Neuronal stem cell (in vitro differentiated cells): Measurements from ENCODE around the gene GRAP.

Experiments used
- DNase-seq: peaks from one replicate; pipeline ENCODE4 v3.0.0-alpha.2; 2013; ENCODE audit warnings: low spot score
- H2AFZ ChIP-seq: one replicate; pipeline ENCODE4 v1.6.1; 2013; ENCODE audit warnings: mild to moderate bottlenecking, low read length, inconsistent platforms
- H2AK5ac ChIP-seq: 2 replicates; pipeline ENCODE4 v1.6.1; 2013; ENCODE audit warnings: low read depth, mild to moderate bottlenecking, inconsistent platforms, low read length, moderate library complexity, mixed read lengths
- H2BK120ac ChIP-seq: 2 replicates; pipeline ENCODE4 v1.6.1; 2013; ENCODE audit warnings: low read depth, mild to moderate bottlenecking, inconsistent platforms, low read length, moderate library complexity, mixed read lengths
- H2BK12ac ChIP-seq: one replicate; pipeline ENCODE4 v1.6.1; 2013; ENCODE audit warnings: low read length, inconsistent platforms
- H2BK15ac ChIP-seq: 2 replicates; pipeline ENCODE4 v1.6.1; 2013; ENCODE audit warnings: mild to moderate bottlenecking, low read length, inconsistent platforms, mixed read lengths
- H2BK5ac ChIP-seq: one replicate; pipeline ENCODE4 v1.6.1; 2013; ENCODE audit warnings: inconsistent platforms, mild to moderate bottlenecking, low read length, moderate library complexity
- H3K14ac ChIP-seq: one replicate; pipeline ENCODE4 v1.6.1; 2013; ENCODE audit warnings: low read length, inconsistent platforms
- H3K18ac ChIP-seq: 2 replicates; pipeline ENCODE4 v1.6.1; 2013; ENCODE audit warnings: low read length, inconsistent platforms
- H3K23ac ChIP-seq: 2 replicates; pipeline ENCODE4 v1.6.1; 2013; ENCODE audit warnings: low read depth, mild to moderate bottlenecking, mixed read lengths, low read length, inconsistent platforms; ENCODE audit not compliant: poor library complexity
- H3K27ac ChIP-seq: replicated peaks from 3 replicates; pipeline ENCODE4 v1.5.1; 2013; ENCODE audit warnings: low read length, inconsistent platforms
- H3K27me3 ChIP-seq, 3 experiments: 2 replicates each; pipeline ENCODE4 v1.6.1; 2013; ENCODE audit warnings: low read length in 3 of 3, mild to moderate bottlenecking in 2 of 3, inconsistent platforms in 1 of 3, low read depth in 1 of 3, mixed read lengths in 1 of 3, moderate library complexity in 1 of 3; ENCODE audit not compliant: control insufficient read depth in 3 of 3, insufficient read depth in 3 of 3
- H3K36me3 ChIP-seq, 2 donors: replicated peaks in 1 of 2; 2 replicates each; pipeline ENCODE4 v1.6.1; 2013; ENCODE audit warnings: low read length in 2 of 2; ENCODE audit not compliant: control insufficient read depth in 2 of 2, insufficient read depth in 2 of 2
- H3K4ac ChIP-seq: 2 replicates; pipeline ENCODE4 v1.6.1; 2013; ENCODE audit warnings: inconsistent platforms, mild to moderate bottlenecking, low read length, moderate library complexity
- H3K4me1 ChIP-seq, 2 donors: 1 replicate in 1 of 2; 2 replicates in 1 of 2; pipeline ENCODE4 v1.6.1; 2013; ENCODE audit warnings: low read length in 2 of 2, low read depth in 1 of 2; ENCODE audit not compliant: control insufficient read depth in 2 of 2, insufficient read depth in 1 of 2
- H3K4me2 ChIP-seq: one replicate; pipeline ENCODE4 v1.6.1; 2013; ENCODE audit warnings: mild to moderate bottlenecking, low read length, inconsistent platforms; ENCODE audit not compliant: insufficient read depth, poor library complexity, severe bottlenecking
- H3K4me3 ChIP-seq, 2 donors: 2 replicates each; pipeline ENCODE4 v1.5.1; 2013; ENCODE audit warnings: low read length in 2 of 2, mild to moderate bottlenecking in 2 of 2, inconsistent platforms in 1 of 2, moderate library complexity in 1 of 2
- H3K79me1 ChIP-seq: one replicate; pipeline ENCODE4 v1.6.1; 2013; ENCODE audit warnings: low read depth, mild to moderate bottlenecking, inconsistent platforms, low read length, moderate library complexity
- H3K9ac ChIP-seq: one replicate; pipeline ENCODE4 v1.6.1; 2013; ENCODE audit warnings: mild to moderate bottlenecking, low read depth, low read length, inconsistent platforms; ENCODE audit not compliant: poor library complexity
- H3K9me3 ChIP-seq, 2 donors: replicated peaks in 1 of 2; 2 replicates each; pipeline versions ENCODE3 to v1.6.1; 2013; ENCODE audit warnings: low read length in 2 of 2, mild to moderate bottlenecking in 2 of 2, inconsistent platforms in 1 of 2, low read depth in 1 of 2, mixed read lengths in 1 of 2, moderate library complexity in 1 of 2; ENCODE audit not compliant: control insufficient read depth in 2 of 2, insufficient read depth in 1 of 2
- H4K8ac ChIP-seq: one replicate; pipeline ENCODE4 v1.6.1; 2013; ENCODE audit warnings: low read depth, mild to moderate bottlenecking, inconsistent platforms, low read length, moderate library complexity
- H4K91ac ChIP-seq: one replicate; pipeline ENCODE4 v1.6.1; 2013; ENCODE audit warnings: low read length, low read depth, mild to moderate bottlenecking, inconsistent platforms; ENCODE audit not compliant: poor library complexity
- WGBS, 2 donors: extraction: QIAGEN DNeasy Blood & Tissue Kit; methylation state at CpG; one replicate each; pipeline ENCODE4 v1.1.7; 2013; ENCODE audit warnings: missing lambda C conversion rate in 2 of 2, mixed read lengths in 1 of 2; ENCODE audit not compliant: insufficient read length in 2 of 2, insufficient replicate concordance in 1 of 2; ENCODE audit errors: extremely low coverage in 2 of 2; 5-methylcytosine and 5-hydroxymethylcytosine counted together

Gene GRAP

GRCh38 chr17:19012171-19013080 lies 34.3 kb downstream of the GRAP start:
- H3K18ac ChIP-seq, result peak overlapping the region; percentile 74
- no CpG with 5 or more reads among the region's 22 CpGs for WGBS, 2 donors
- DNase-seq, result no peak

GRCh38 chr17:19011581-19011980 lies 35.2 kb downstream of the GRAP start:
- Histone ChIP-seq H3K4me1 (peaks cover 0 to 3% of the 10 kb centered on the region in 2 donors), H2BK12ac (no peak overlapping the region), H2BK120ac (no peak overlapping the region), H3K79me1 (no peaks in the 10 kb centered on the region), H3K4ac (no peak overlapping the region), H3K18ac (peak overlapping the region; percentile 53), H2BK5ac (peak overlapping the region; percentile 46), H3K9me3 (peaks cover 0 to 3% of the 10 kb centered on the region in 2 donors), H2AK5ac (peak overlapping the region; percentile 11), H4K91ac (no peak overlapping the region), H2AFZ (no peak overlapping the region), H3K27me3 (peaks cover 0 to 19% (median 0%) of the 10 kb centered on the region in 3 experiments), H3K23ac (no peak overlapping the region), H2BK15ac (peak overlapping the region; percentile 84), H3K27ac (no peak overlapping the region), H4K8ac (no peak overlapping the region), H3K9ac (no peak overlapping the region), H3K14ac (no peak overlapping the region), H3K36me3 (no peaks in the 10 kb centered on the region), H3K4me3 (no peak overlapping the region), H3K4me2 (no peak overlapping the region)
- WGBS, 2 donors, result no CpG with 5 or more reads among the region's 6 CpGs
- DNase-seq, result no peak

More at GRCh38 chr17:19012171-19013080, 34.3 kb downstream of the GRAP start:
- H3K9me3 ChIP-seq, result no peaks in the 10 kb centered on the region
- H3K79me1 ChIP-seq, result no peaks in the 10 kb centered on the region
- peak overlapping the region; percentile 39 for H3K23ac ChIP-seq
- H4K8ac ChIP-seq, result peak overlapping the region; percentile 57
- H3K4ac ChIP-seq, result no peak overlapping the region
- H4K91ac ChIP-seq, result no peak overlapping the region
- H3K27ac ChIP-seq, result no peak overlapping the region
- peak overlapping the region; percentile 80 for H3K9ac ChIP-seq
- no peak overlapping the region for H3K4me2 ChIP-seq
- no peak overlapping the region for H2BK120ac ChIP-seq
- peak overlapping the region; percentile 46 for H2BK5ac ChIP-seq
- peak overlapping the region; percentile 92 for H3K14ac ChIP-seq
- H3K36me3 ChIP-seq, result no peaks in the 10 kb centered on the region
- H3K4me1 ChIP-seq, result peaks cover 0 to 3% of the 10 kb centered on the region in 2 donors
- H3K27me3 ChIP-seq, result peaks cover 0 to 16% (median 0%) of the 10 kb centered on the region in 3 experiments
- no peak overlapping the region for H3K4me3 ChIP-seq
- peak overlapping the region; percentile 34 for H2BK12ac ChIP-seq
- H2BK15ac ChIP-seq, result peak overlapping the region; percentile 84
- H2AK5ac ChIP-seq, result peak overlapping the region; percentile 85
- H2AFZ ChIP-seq, result peak overlapping the region; percentile 47

- Histone ChIP-seq H3K18ac (peak overlapping the region; percentile 49), H3K4me3 (no peak overlapping the region), H3K23ac (no peak overlapping the region), H3K79me1 (no peaks in the 10 kb centered on the region), H2BK120ac (no peak overlapping the region), H2AFZ (no peak overlapping the region), H3K4ac (no peak overlapping the region), H2BK5ac (no peak overlapping the region), H2AK5ac (peak overlapping the region; percentile 29), H4K8ac (no peak overlapping the region), H3K4me1 (peaks cover 0 to 3% of the 10 kb centered on the region in 2 donors), H3K9me3 (peaks cover 1 to 7% of the 10 kb centered on the region in 2 donors), H3K14ac (no peak overlapping the region), H3K27ac (no peak overlapping the region), H3K4me2 (no peak overlapping the region), H3K36me3 (no peaks in the 10 kb centered on the region), H4K91ac (no peak overlapping the region), H3K9ac (no peak overlapping the region), H2BK15ac (no peak overlapping the region), H2BK12ac (no peak overlapping the region), H3K27me3 (peaks cover 0 to 24% (median 0%) of the 10 kb centered on the region in 3 experiments)
- no peak for DNase-seq
- no CpG with 5 or more reads among the region's 11 CpGs for WGBS, 2 donors
These were observed 35.8 kb downstream of the GRAP start for GRCh38 chr17:19010729-19011505.
